ENCODE measurements around the gene KRT72.

- no peak for TF ChIP-seq CTCF (conservative IDR thresholded peaks at IDR 0.05)
- no peak for TF ChIP-seq EZH2 (IDR thresholded peaks at IDR 0.05; ENCODE audit: low read depth)
Observed at GRCh38 chr12:52631264-52631663, 30.0 kb upstream of the KRT72 start.

Measured in PC-9 (cell line).